BLaER1 treated with 17β-estradiol and CSF1 and Interleukin-3, amounts not matched to agents 10 nM and 100 nM (cell line): ENCODE measurements around the gene ACSBG1.
A peak's percentile ranks its signal among the peaks of the same experiment; 100 is the strongest.
"Not testable (repeated sequence)": the region's sequence is repeated elsewhere in the genome, so short reads cannot be mapped to it uniquely, and the experiment has no call there.

ENCODE experiments used
- H3K27ac ChIP-seq, 11 experiments: shearing (Covaris generic); formaldehyde crosslinking; 2 replicates each; pipeline ENCODE4 v1.8.1; 2022
- H3K27me3 ChIP-seq, 11 experiments: shearing (Covaris generic); formaldehyde crosslinking; 2 replicates each; pipeline ENCODE4 v1.8.1; 2022
- H3K36me3 ChIP-seq, 11 experiments: shearing (Covaris generic); formaldehyde crosslinking; 2 replicates each; pipeline ENCODE4 v1.8.1; 2022
- H3K4me1 ChIP-seq, 10 experiments: shearing (Covaris generic); formaldehyde crosslinking; 2 replicates each; pipeline ENCODE4 v1.8.1; 2022
- H3K4me2 ChIP-seq, 11 experiments: shearing (Covaris generic); formaldehyde crosslinking; 2 replicates each; pipeline ENCODE4 v1.8.1; 2022
- H3K4me3 ChIP-seq, 10 experiments: shearing (Covaris generic); formaldehyde crosslinking; 2 replicates each; pipeline ENCODE4 v1.8.1; 2022
- H3K9ac ChIP-seq, 11 experiments: shearing (Covaris generic); formaldehyde crosslinking; 2 replicates each; pipeline ENCODE4 v1.8.1; 2022
- H3K9me3 ChIP-seq, 11 experiments: shearing (Covaris generic); formaldehyde crosslinking; replicated peaks in 1 of 11; 2 replicates each; pipeline ENCODE4 v1.8.1; 2022
- H4K20me1 ChIP-seq, 11 experiments: shearing (Covaris generic); formaldehyde crosslinking; 2 replicates each; pipeline ENCODE4 v1.8.1; 2022
- Cebpa-rat ChIP-seq, 11 experiments: shearing (Covaris generic); IDR thresholded peaks; 2 replicates each; pipeline ENCODE4 v1.8.1; 2022

The ACSBG1 gene

GRCh38 chr15:78259232-78259631 is 24.9 kb upstream of the ACSBG1 start:
- Histone ChIP-seq H3K27me3 (peaks cover 14 to 19% (median 16%) of the 10 kb centered on the region in 11 experiments), H3K9me3 (peaks cover 0 to 5% (median 0%) of the 10 kb centered on the region in 11 experiments; a peak in 1 of 22 replicates), H3K36me3 (no peaks in the 10 kb centered on the region), H3K4me1 (peaks cover 0 to 5% (median 0%) of the 10 kb centered on the region in 10 experiments; a peak in 1 of 20 replicates), H4K20me1 (peaks cover 0 to 5% (median 0%) of the 10 kb centered on the region in 11 experiments; a peak in 4 of 22 replicates), H3K9ac (no peak overlapping the region), H3K4me3 (no peak overlapping the region), H3K4me2 (no peak overlapping the region), H3K27ac (no peak overlapping the region)
- no peak for TF ChIP-seq Cebpa-rat (IDR thresholded peaks at IDR 0.05)

- no peaks in the 10 kb centered on the region for H4K20me1 ChIP-seq
- H3K9me3 ChIP-seq: no peaks in the 10 kb centered on the region
These were observed 23.3 kb upstream of the ACSBG1 start for GRCh38 chr15:78257681-78258080.

GRCh38 chr15:78256044-78256437 is 21.7 kb upstream of the ACSBG1 start:
- H3K36me3 ChIP-seq: no peaks in the 10 kb centered on the region
- H3K9me3 ChIP-seq: no peaks in the 10 kb centered on the region
- no peaks in the 10 kb centered on the region for H4K20me1 ChIP-seq
- no peak overlapping the region for H3K27ac ChIP-seq
- no peak for TF ChIP-seq Cebpa-rat (IDR thresholded peaks at IDR 0.05)
- no peak overlapping the region for H3K9ac ChIP-seq
- no peaks in the 10 kb centered on the region for H3K27me3 ChIP-seq
- H3K4me3 ChIP-seq: no peak overlapping the region
- H3K4me1 ChIP-seq: peaks cover 0 to 5% (median 0%) of the 10 kb centered on the region in 10 experiments; a peak in 1 of 20 replicates
- H3K4me2 ChIP-seq: no peak overlapping the region

More at GRCh38 chr15:78257681-78258080, 23.3 kb upstream of the ACSBG1 start:
- Histone ChIP-seq H3K27ac (no peak overlapping the region), H3K9ac (no peak overlapping the region), H3K36me3 (no peaks in the 10 kb centered on the region), H3K27me3 (peaks cover 0 to 3% (median under 1%) of the 10 kb centered on the region in 11 experiments; a peak in 10 of 22 replicates), H3K4me2 (no peak overlapping the region), H3K4me3 (no peak overlapping the region), H3K4me1 (peaks cover 0 to 5% (median 0%) of the 10 kb centered on the region in 10 experiments; a peak in 1 of 20 replicates)
- TF ChIP-seq Cebpa-rat (IDR thresholded peaks at IDR 0.05): no peak

- Histone ChIP-seq H3K9me3 (no peaks in the 10 kb centered on the region), H3K27ac (no peak overlapping the region), H3K9ac (no peak overlapping the region), H3K36me3 (no peaks in the 10 kb centered on the region), H3K4me2 (no peak overlapping the region), H3K4me1 (peaks cover 0 to 5% (median 0%) of the 10 kb centered on the region in 10 experiments; a peak in 1 of 20 replicates), H3K4me3 (no peak overlapping the region), H3K27me3 (no peaks in the 10 kb centered on the region), H4K20me1 (no peaks in the 10 kb centered on the region)
- TF ChIP-seq Cebpa-rat (IDR thresholded peaks at IDR 0.05): no peak
These were observed 21.2 kb upstream of the ACSBG1 start for GRCh38 chr15:78255421-78256043.

GRCh38 chr15:78251136-78251535 is 16.8 kb upstream of the ACSBG1 start:
- Histone ChIP-seq H3K4me3 (no peak overlapping the region), H3K9me3 (no peaks in the 10 kb centered on the region), H3K9ac (no peak overlapping the region), H3K27ac (no peak overlapping the region), H3K4me2 (no peak overlapping the region), H4K20me1 (no peaks in the 10 kb centered on the region), H3K36me3 (no peaks in the 10 kb centered on the region), H3K27me3 (no peaks in the 10 kb centered on the region), H3K4me1 (no peaks in the 10 kb centered on the region)
- TF ChIP-seq Cebpa-rat (IDR thresholded peaks at IDR 0.05): no peak

- TF ChIP-seq Cebpa-rat (IDR thresholded peaks at IDR 0.05): no peak
- H3K27ac ChIP-seq: no peak overlapping the region
- no peaks in the 10 kb centered on the region for H3K27me3 ChIP-seq
- H3K36me3 ChIP-seq: no peaks in the 10 kb centered on the region
- H3K9ac ChIP-seq: no peak overlapping the region
- no peaks in the 10 kb centered on the region for H4K20me1 ChIP-seq
- no peak overlapping the region for H3K4me2 ChIP-seq
- peaks cover 0 to 8% (median 6%) of the 10 kb centered on the region in 10 experiments; a peak in 9 of 20 replicates for H3K4me1 ChIP-seq
- no peak overlapping the region for H3K4me3 ChIP-seq
- no peaks in the 10 kb centered on the region for H3K9me3 ChIP-seq
These were observed 14.8 kb upstream of the ACSBG1 start for GRCh38 chr15:78249131-78249530.

- H3K9me3 ChIP-seq: no peaks in the 10 kb centered on the region
- H3K27ac ChIP-seq: no peak overlapping the region
- H3K9ac ChIP-seq: no peak overlapping the region
- no peaks in the 10 kb centered on the region for H4K20me1 ChIP-seq
- H3K4me2 ChIP-seq: no peak overlapping the region
- peaks cover 0 to 20% (median 14%) of the 10 kb centered on the region in 10 experiments; a peak in 13 of 20 replicates for H3K4me1 ChIP-seq
- TF ChIP-seq Cebpa-rat (IDR thresholded peaks at IDR 0.05): no peak
- no peaks in the 10 kb centered on the region for H3K27me3 ChIP-seq
- H3K36me3 ChIP-seq: no peaks in the 10 kb centered on the region
- H3K4me3 ChIP-seq: no peak overlapping the region
These were observed 13.5 kb upstream of the ACSBG1 start for GRCh38 chr15:78247911-78248310.

- H3K27ac ChIP-seq, H3K27me3 ChIP-seq, H3K9me3 ChIP-seq, H3K4me2 ChIP-seq, H3K36me3 ChIP-seq, H3K4me3 ChIP-seq, H4K20me1 ChIP-seq, H3K9ac ChIP-seq: not testable (repeated sequence)
- peaks cover 0 to 20% (median 14%) of the 10 kb centered on the region in 10 experiments; a peak in 13 of 20 replicates for H3K4me1 ChIP-seq
These were observed 11.7 kb upstream of the ACSBG1 start for GRCh38 chr15:78245976-78246620.

- H4K20me1 ChIP-seq, H3K4me2 ChIP-seq, H3K9ac ChIP-seq, H3K4me3 ChIP-seq, H3K27me3 ChIP-seq, H3K36me3 ChIP-seq, H3K27ac ChIP-seq, H3K9me3 ChIP-seq: not testable (repeated sequence)
- H3K4me1 ChIP-seq: peaks cover 0 to 20% (median 14%) of the 10 kb centered on the region in 10 experiments; a peak in 13 of 20 replicates
These were observed 11.0 kb upstream of the ACSBG1 start for GRCh38 chr15:78245392-78245791.

- Histone ChIP-seq H3K4me2 (peak overlapping the region in 2 of 11 experiments; percentile 2 to 19; a peak in 1 of 22 replicates), H4K20me1 (no peaks in the 10 kb centered on the region; a peak in 1 of 22 replicates), H3K9me3 (no peaks in the 10 kb centered on the region), H3K27ac (no peak overlapping the region), H3K4me1 (peaks cover 0 to 20% (median 14%) of the 10 kb centered on the region in 10 experiments; a peak in 13 of 20 replicates), H3K36me3 (no peaks in the 10 kb centered on the region), H3K9ac (no peak overlapping the region), H3K4me3 (no peak overlapping the region), H3K27me3 (no peaks in the 10 kb centered on the region)
- no peak for TF ChIP-seq Cebpa-rat (IDR thresholded peaks at IDR 0.05)
These were observed 10.5 kb upstream of the ACSBG1 start for GRCh38 chr15:78244893-78245292.
